ENCODE measurements around the gene LARGE1.

- no peak for TF ChIP-seq CTCF (IDR thresholded peaks at IDR 0.05)
- TF ChIP-seq EP300 (IDR thresholded peaks at IDR 0.05), result no peak
- TF ChIP-seq POLR2A (IDR thresholded peaks at IDR 0.05), result no peak
Measured at GRCh38 chr22:33697640-33698039, 222.6 kb downstream of the LARGE1 start.

Data from tibial nerve (tissue), 4 donors.